Measurements from ENCODE around the gene ADAMTS3. TPM values are rescaled to one million over a fixed set of nuclear protein-coding genes. Genes with fewer than 3 reads are reported as not detected.

ADAMTS3 gene
- total and polyA plus RNA-seq, 2 experiments from 2014 or later = 1.2 to 3.7 TPM

DNA sequence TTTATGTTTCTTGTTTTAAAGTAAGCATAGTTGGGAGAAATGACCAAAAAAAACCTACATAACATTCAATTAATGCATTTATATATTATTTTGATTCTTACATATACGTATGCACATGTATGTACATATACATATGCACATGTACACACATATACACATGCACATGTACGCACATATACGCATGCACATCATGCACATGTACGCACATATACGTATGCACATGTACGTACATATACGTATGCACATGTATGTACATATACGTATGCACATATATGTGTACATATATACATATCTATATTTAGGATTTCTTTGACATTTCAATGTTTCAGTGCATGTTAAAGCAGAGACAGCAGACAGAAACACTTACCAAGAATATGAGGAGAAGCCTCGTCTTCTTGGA is 263.4 kb downstream of the ADAMTS3 start:
- H3K4me1 Mint-ChIP-seq = peaks cover 5% of the 10 kb centered on the region; the same call in 2 of the 3 replicates
- TF ChIP-seq EZH2phosphoT487 (IDR thresholded peaks at IDR 0.05; ENCODE audit: unreplicated experiment) = no peak
- TF ChIP-seq, protein P1, sequence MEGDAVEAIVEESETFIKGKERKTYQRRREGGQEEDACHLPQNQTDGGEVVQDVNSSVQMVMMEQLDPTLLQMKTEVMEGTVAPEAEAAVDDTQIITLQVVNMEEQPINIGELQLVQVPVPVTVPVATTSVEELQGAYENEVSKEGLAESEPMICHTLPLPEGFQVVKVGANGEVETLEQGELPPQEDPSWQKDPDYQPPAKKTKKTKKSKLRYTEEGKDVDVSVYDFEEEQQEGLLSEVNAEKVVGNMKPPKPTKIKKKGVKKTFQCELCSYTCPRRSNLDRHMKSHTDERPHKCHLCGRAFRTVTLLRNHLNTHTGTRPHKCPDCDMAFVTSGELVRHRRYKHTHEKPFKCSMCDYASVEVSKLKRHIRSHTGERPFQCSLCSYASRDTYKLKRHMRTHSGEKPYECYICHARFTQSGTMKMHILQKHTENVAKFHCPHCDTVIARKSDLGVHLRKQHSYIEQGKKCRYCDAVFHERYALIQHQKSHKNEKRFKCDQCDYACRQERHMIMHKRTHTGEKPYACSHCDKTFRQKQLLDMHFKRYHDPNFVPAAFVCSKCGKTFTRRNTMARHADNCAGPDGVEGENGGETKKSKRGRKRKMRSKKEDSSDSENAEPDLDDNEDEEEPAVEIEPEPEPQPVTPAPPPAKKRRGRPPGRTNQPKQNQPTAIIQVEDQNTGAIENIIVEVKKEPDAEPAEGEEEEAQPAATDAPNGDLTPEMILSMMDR (conservative IDR thresholded peaks at IDR 0.05; ENCODE audit: low read depth in 2 of 2) = no peak
- TF ChIP-seq ZNF114 (CRISPR knock-in tag; IDR thresholded peaks at IDR 0.05) = no peak
- TF ChIP-seq ZNF331 (CRISPR knock-in tag; IDR thresholded peaks at IDR 0.05; ENCODE audit: low read depth) = no peak
- TF ChIP-seq, protein P2, sequence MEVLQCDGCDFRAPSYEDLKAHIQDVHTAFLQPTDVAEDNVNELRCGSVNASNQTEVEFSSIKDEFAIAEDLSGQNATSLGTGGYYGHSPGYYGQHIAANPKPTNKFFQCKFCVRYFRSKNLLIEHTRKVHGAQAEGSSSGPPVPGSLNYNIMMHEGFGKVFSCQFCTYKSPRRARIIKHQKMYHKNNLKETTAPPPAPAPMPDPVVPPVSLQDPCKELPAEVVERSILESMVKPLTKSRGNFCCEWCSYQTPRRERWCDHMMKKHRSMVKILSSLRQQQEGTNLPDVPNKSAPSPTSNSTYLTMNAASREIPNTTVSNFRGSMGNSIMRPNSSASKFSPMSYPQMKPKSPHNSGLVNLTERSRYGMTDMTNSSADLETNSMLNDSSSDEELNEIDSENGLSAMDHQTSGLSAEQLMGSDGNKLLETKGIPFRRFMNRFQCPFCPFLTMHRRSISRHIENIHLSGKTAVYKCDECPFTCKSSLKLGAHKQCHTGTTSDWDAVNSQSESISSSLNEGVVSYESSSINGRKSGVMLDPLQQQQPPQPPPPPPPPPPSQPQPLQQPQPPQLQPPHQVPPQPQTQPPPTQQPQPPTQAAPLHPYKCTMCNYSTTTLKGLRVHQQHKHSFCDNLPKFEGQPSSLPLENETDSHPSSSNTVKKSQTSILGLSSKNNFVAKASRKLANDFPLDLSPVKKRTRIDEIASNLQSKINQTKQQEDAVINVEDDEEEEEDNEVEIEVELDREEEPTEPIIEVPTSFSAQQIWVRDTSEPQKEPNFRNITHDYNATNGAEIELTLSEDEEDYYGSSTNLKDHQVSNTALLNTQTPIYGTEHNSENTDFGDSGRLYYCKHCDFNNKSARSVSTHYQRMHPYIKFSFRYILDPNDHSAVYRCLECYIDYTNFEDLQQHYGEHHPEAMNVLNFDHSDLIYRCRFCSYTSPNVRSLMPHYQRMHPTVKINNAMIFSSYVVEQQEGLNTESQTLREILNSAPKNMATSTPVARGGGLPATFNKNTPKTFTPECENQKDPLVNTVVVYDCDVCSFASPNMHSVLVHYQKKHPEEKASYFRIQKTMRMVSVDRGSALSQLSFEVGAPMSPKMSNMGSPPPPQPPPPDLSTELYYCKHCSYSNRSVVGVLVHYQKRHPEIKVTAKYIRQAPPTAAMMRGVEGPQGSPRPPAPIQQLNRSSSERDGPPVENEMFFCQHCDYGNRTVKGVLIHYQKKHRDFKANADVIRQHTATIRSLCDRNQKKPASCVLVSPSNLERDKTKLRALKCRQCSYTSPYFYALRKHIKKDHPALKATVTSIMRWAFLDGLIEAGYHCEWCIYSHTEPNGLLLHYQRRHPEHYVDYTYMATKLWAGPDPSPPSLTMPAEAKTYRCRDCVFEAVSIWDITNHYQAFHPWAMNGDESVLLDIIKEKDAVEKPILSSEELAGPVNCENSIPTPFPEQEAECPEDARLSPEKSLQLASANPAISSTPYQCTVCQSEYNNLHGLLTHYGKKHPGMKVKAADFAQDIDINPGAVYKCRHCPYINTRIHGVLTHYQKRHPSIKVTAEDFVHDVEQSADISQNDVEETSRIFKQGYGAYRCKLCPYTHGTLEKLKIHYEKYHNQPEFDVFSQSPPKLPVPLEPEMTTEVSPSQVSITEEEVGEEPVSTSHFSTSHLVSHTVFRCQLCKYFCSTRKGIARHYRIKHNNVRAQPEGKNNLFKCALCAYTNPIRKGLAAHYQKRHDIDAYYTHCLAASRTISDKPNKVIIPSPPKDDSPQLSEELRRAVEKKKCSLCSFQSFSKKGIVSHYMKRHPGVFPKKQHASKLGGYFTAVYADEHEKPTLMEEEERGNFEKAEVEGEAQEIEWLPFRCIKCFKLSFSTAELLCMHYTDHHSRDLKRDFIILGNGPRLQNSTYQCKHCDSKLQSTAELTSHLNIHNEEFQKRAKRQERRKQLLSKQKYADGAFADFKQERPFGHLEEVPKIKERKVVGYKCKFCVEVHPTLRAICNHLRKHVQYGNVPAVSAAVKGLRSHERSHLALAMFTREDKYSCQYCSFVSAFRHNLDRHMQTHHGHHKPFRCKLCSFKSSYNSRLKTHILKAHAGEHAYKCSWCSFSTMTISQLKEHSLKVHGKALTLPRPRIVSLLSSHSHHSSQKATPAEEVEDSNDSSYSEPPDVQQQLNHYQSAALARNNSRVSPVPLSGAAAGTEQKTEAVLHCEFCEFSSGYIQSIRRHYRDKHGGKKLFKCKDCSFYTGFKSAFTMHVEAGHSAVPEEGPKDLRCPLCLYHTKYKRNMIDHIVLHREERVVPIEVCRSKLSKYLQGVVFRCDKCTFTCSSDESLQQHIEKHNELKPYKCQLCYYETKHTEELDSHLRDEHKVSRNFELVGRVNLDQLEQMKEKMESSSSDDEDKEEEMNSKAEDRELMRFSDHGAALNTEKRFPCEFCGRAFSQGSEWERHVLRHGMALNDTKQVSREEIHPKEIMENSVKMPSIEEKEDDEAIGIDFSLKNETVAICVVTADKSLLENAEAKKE (CRISPR knock-in tag; IDR thresholded peaks at IDR 0.05) = no peak
- TF ChIP-seq EZH2 (IDR thresholded peaks at IDR 0.05; ENCODE audit: low read depth, unreplicated experiment) = no peak
- no peak for TF ChIP-seq CREB1 (CRISPR knock-in tag; IDR thresholded peaks at IDR 0.05; ENCODE audit: low read depth)
- no peak for TF ChIP-seq NANOG (IDR thresholded peaks at IDR 0.05; ENCODE audit: borderline replicate concordance)
- no peak for TF ChIP-seq STAT1 (IDR thresholded peaks at IDR 0.05; ENCODE audit: unreplicated experiment)
- TF ChIP-seq POLR2AphosphoS5 (IDR thresholded peaks at IDR 0.05; ENCODE audit: low read depth) = no peak
- no peak for TF ChIP-seq JUNB (IDR thresholded peaks at IDR 0.05; ENCODE audit: unreplicated experiment)
- TF ChIP-seq, protein P3, sequence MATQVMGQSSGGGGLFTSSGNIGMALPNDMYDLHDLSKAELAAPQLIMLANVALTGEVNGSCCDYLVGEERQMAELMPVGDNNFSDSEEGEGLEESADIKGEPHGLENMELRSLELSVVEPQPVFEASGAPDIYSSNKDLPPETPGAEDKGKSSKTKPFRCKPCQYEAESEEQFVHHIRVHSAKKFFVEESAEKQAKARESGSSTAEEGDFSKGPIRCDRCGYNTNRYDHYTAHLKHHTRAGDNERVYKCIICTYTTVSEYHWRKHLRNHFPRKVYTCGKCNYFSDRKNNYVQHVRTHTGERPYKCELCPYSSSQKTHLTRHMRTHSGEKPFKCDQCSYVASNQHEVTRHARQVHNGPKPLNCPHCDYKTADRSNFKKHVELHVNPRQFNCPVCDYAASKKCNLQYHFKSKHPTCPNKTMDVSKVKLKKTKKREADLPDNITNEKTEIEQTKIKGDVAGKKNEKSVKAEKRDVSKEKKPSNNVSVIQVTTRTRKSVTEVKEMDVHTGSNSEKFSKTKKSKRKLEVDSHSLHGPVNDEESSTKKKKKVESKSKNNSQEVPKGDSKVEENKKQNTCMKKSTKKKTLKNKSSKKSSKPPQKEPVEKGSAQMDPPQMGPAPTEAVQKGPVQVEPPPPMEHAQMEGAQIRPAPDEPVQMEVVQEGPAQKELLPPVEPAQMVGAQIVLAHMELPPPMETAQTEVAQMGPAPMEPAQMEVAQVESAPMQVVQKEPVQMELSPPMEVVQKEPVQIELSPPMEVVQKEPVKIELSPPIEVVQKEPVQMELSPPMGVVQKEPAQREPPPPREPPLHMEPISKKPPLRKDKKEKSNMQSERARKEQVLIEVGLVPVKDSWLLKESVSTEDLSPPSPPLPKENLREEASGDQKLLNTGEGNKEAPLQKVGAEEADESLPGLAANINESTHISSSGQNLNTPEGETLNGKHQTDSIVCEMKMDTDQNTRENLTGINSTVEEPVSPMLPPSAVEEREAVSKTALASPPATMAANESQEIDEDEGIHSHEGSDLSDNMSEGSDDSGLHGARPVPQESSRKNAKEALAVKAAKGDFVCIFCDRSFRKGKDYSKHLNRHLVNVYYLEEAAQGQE (IDR thresholded peaks at IDR 0.05; ENCODE audit: unreplicated experiment) = no peak
- TF ChIP-seq, protein P4, sequence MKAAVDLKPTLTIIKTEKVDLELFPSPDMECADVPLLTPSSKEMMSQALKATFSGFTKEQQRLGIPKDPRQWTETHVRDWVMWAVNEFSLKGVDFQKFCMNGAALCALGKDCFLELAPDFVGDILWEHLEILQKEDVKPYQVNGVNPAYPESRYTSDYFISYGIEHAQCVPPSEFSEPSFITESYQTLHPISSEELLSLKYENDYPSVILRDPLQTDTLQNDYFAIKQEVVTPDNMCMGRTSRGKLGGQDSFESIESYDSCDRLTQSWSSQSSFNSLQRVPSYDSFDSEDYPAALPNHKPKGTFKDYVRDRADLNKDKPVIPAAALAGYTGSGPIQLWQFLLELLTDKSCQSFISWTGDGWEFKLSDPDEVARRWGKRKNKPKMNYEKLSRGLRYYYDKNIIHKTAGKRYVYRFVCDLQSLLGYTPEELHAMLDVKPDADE (IDR thresholded peaks at IDR 0.05) = no peak
- no peak overlapping the region for H2AFZ ChIP-seq

More for the DNA sequence above, 263.4 kb downstream of the ADAMTS3 start:
- no peak overlapping the region for H3K4me2 ChIP-seq
- no peaks in the 10 kb centered on the region for H3K36me3 ChIP-seq (ENCODE audit: insufficient read depth)
- no peaks in the 10 kb centered on the region for H3K4me1 ChIP-seq (ENCODE audit: insufficient read depth)
- no peak for ATAC-seq
- no peaks in the 10 kb centered on the region for H4K20me1 ChIP-seq (replicated peaks; ENCODE audit: insufficient read depth)
- Mint-ChIP-seq H3K4me3 (no peak overlapping the region), H3K9me3 (no peaks in the 10 kb centered on the region), H3K36me3 (ENCODE audit: low read depth) (no peaks in the 10 kb centered on the region; the same call in 1 of the 3 replicates), H3K27ac (no peak overlapping the region), H3K27me3 (ENCODE audit: insufficient read depth, low read depth, poor library complexity) (no peaks in the 10 kb centered on the region)
- H3K79me2 ChIP-seq (replicated peaks; ENCODE audit: insufficient read depth) = no peaks in the 10 kb centered on the region
- H3K27ac ChIP-seq (ENCODE audit: low read depth) = no peak overlapping the region
- H3K9me2 ChIP-seq (ENCODE audit: insufficient read depth) = no peaks in the 10 kb centered on the region
- no peak overlapping the region for H3K4me3 ChIP-seq
- H3F3A ChIP-seq (replicated peaks; ENCODE audit: low read depth) = no peaks in the 10 kb centered on the region
- no peaks in the 10 kb centered on the region for H3K27me3 ChIP-seq (ENCODE audit: insufficient read depth)
- DNase-seq (ENCODE audit: low spot score) = no peak
